ENCODE data around the gene SHROOM3. TPM values are rescaled to one million over a fixed set of nuclear protein-coding genes. Genes with fewer than 3 reads are reported as not detected.

The SHROOM3 gene
- polyA plus RNA-seq, 2 of the 4 experiments (the other 2 are of a cell fraction): 2.8 to 5.1 TPM

DNA sequence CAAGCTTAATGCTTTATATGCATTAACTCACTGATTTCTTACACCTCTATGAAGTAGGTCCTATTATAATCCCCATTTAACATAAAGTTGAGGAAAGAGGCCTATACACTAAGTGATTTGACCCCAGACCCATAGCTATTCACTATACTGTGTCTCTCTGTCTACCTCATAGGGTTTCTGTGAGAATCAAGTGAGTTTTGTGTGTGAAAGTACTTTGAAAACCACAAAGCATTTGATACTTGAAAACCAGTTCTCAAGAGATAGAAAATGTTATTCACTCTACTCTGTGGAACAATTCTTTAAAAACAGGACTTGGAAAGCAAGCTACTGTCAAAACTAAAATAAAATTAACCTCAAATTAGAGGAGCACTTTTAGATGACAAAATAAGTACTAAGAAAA lies 35.0 kb downstream of the SHROOM3 start:
- FAIRE-seq (no peak), DNase-seq (ENCODE audit: low read depth in 1 of 2, low spot score in 1 of 2) (no peak), ATAC-seq (no peak)
- no peak overlapping the region for H3K4me2 ChIP-seq
- no peaks in the 10 kb centered on the region for H3K4me1 ChIP-seq
- no peak overlapping the region for H3K4me3 ChIP-seq
- ChIA-PET CTCF (interaction anchor here (0.6 kb wide), 1 partner anchor 41 kb away, joined by 3 read pairs; no protein-coding TSS in a partner anchor), POLR2A (no interaction called here)
- TF ChIP-seq RARB (CRISPR knock-in tag; IDR thresholded peaks at IDR 0.05) (no peak), HEYL (CRISPR knock-in tag; IDR thresholded peaks at IDR 0.05) (no peak), HDAC2 (IDR thresholded peaks at IDR 0.05) (no peak), KDM1A (IDR thresholded peaks at IDR 0.05; ENCODE audit: low read depth) (no peak)
- H3K27ac ChIP-seq: no peak overlapping the region
- H3K9me3 ChIP-seq: no peaks in the 10 kb centered on the region

DNA sequence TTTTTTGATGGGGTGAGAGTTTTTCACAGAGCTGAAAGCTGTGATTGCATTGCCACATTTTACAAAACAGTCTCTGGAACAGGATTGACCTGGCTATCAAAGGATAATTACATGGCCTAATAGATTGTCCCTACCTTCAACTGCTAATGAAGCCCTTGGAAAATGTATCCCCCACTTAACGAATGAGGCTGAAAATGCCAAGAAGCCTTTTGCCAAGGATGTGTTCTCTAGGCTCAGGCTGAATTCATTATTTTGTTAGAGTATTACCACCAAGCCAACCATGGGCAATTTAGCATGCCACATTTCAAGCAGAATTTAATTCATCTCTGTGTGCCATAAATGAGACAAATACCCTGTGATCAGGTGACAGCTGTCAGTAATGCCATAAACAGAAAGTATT lies 35.5 kb downstream of the SHROOM3 start:
- 82% methylated on average over 1 of the region's 1 CpG for WGBS (ENCODE audit: missing lambda C conversion rate)
- Histone ChIP-seq H3K4me1 (no peaks in the 10 kb centered on the region), H3K4me3 (no peak overlapping the region), H3K9me3 (no peaks in the 10 kb centered on the region), H3K27ac (no peak overlapping the region), H3K4me2 (no peak overlapping the region)
- no peak for ATAC-seq
- ChIA-PET CTCF (interaction anchor here (0.6 kb wide), 1 partner anchor 40 kb away, joined by 3 read pairs; no protein-coding TSS in a partner anchor), POLR2A (no interaction called here)
- TF ChIP-seq RARB (CRISPR knock-in tag; IDR thresholded peaks at IDR 0.05) (no peak), PBX3 (IDR thresholded peaks at IDR 0.05) (no peak), ESRRA (IDR thresholded peaks at IDR 0.05; ENCODE audit: borderline replicate concordance, low read length) (no peak), HOXA7 (CRISPR knock-in tag; IDR thresholded peaks at IDR 0.05) (no peak), MAX (IDR thresholded peaks at IDR 0.05) (no peak), POLR2A (IDR thresholded peaks at IDR 0.05; ENCODE audit: low read length) (no peak), RFX5 (IDR thresholded peaks at IDR 0.05) (no peak), EHMT2 (IDR thresholded peaks at IDR 0.05; ENCODE audit: low read depth) (no peak), NFE2L2 (conservative IDR thresholded peaks at IDR 0.05; ENCODE audit: low read length) (no peak), EHF (CRISPR knock-in tag; IDR thresholded peaks at IDR 0.05) (no peak), PHF8 (IDR thresholded peaks at IDR 0.05; ENCODE audit: borderline replicate concordance, low read depth) (no peak), FOSL2 (IDR thresholded peaks at IDR 0.05) (no peak), FOSL2 (CRISPR knock-in tag; IDR thresholded peaks at IDR 0.05) (no peak), CEBPB (IDR thresholded peaks at IDR 0.05) (no peak), CBX2 (IDR thresholded peaks at IDR 0.05; ENCODE audit: borderline replicate concordance, low read depth) (no peak), ZC3H11A (IDR thresholded peaks at IDR 0.05) (no peak), E2F6 (IDR thresholded peaks at IDR 0.05; ENCODE audit: borderline replicate concordance, low read depth) (no peak), ZSCAN20 (CRISPR knock-in tag; IDR thresholded peaks at IDR 0.05) (no peak), JUN (IDR thresholded peaks at IDR 0.05) (no peak), HOXB5 (CRISPR knock-in tag; IDR thresholded peaks at IDR 0.05) (no peak)
- DNase-seq (ENCODE audit: low read depth in 1 of 2, low spot score in 1 of 2): no peak
- FAIRE-seq: no peak

DNA sequence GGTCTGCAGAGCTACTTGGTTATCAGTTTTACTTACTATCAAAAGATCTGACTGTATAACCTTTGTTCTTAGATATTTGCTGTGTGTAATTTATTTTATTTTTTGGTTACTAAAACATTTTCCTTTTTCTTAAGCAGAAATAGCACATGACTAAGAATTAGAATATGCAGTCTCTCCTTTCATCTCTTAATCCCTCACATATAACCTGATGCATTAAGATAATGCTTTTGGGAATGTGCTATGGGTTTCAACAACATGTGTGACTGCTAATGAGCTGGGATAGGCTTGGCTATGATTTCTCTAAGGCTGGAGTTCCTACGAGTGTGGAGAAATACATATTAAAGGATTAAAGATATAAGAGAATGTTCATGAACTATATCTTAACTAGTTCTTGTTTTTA lies 41.5 kb downstream of the SHROOM3 start:
- FAIRE-seq (no peak), ATAC-seq (no peak), DNase-seq (ENCODE audit: low read depth in 1 of 2, low spot score in 1 of 2) (no peak)
- Histone ChIP-seq H3K27ac (no peak overlapping the region), H3K9me3 (peaks cover 3% of the 10 kb centered on the region; the same call in 1 of the 3 replicates), H3K4me2 (no peak overlapping the region), H3K4me3 (no peak overlapping the region), H3K4me1 (no peaks in the 10 kb centered on the region)
- POLR2A ChIA-PET: no interaction called here
- 46% methylated on average over 1 of the region's 1 CpG for WGBS (ENCODE audit: missing lambda C conversion rate)
- CTCF ChIA-PET: interaction anchor here (3.2 kb wide), 1 partner anchor 28 kb away, joined by 12 read pairs; no protein-coding TSS in a partner anchor
- TF ChIP-seq FOXS1 (CRISPR knock-in tag; IDR thresholded peaks at IDR 0.05) (no peak), HMGXB4 (CRISPR knock-in tag; IDR thresholded peaks at IDR 0.05; ENCODE audit: borderline replicate concordance) (no peak), MAFK (IDR thresholded peaks at IDR 0.05; ENCODE audit: partially characterized antibody) (no peak), PHF8 (IDR thresholded peaks at IDR 0.05; ENCODE audit: borderline replicate concordance, low read depth) (no peak), MAX (IDR thresholded peaks at IDR 0.05) (no peak), JUN (IDR thresholded peaks at IDR 0.05) (no peak), ZSCAN20 (CRISPR knock-in tag; IDR thresholded peaks at IDR 0.05) (no peak), BHLHE40 (IDR thresholded peaks at IDR 0.05; ENCODE audit: low read depth, low read length) (no peak), EHMT2 (IDR thresholded peaks at IDR 0.05; ENCODE audit: low read depth) (no peak), GATA3 (IDR thresholded peaks at IDR 0.05; ENCODE audit: borderline replicate concordance) (no peak)
